ENCODE data around the gene TMCC3. TPM values are rescaled to one million over a fixed set of nuclear protein-coding genes. Genes with fewer than 3 reads are reported as not detected.
"Not testable (repeated sequence)": the region's sequence is repeated elsewhere in the genome, so short reads cannot be mapped to it uniquely, and the experiment has no call there.

TMCC3 gene
- total and polyA plus RNA-seq, 9 of the 15 experiments (the other 6 are each of a cell fraction or from before 2014, with no cell fraction given), result not detected

DNA sequence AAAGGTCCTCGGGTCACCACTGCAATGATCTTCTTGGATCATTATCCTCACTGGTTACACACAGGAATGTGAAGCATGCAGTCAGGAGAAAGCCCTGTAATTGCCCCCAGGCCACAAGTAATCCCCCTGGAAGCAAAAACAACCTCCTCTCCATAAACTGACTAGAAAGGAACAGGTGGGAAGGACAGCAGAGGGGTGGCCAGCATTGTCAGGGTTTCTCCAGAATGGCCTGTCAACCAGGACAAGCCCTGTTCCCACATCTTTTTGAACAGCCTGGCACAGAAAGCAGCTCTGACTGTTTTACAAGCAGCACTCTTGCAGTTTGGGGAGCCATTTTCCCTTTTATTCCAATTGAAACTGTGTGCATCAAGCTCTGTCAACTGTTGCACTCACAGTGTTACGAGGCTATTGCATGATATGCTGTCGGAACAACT, 36.1 kb downstream of the TMCC3 start (continued):
- TF ChIP-seq MTA1 (IDR thresholded peaks at IDR 0.05; ENCODE audit: borderline replicate concordance), result no peak
- TF ChIP-seq CXXC5 (CRISPR knock-in tag; IDR thresholded peaks at IDR 0.05), result no peak
- TF ChIP-seq PHB2 (IDR thresholded peaks at IDR 0.05; ENCODE audit: low read depth), result no peak
- no peak for TF ChIP-seq KLF6 (CRISPR knock-in tag; IDR thresholded peaks at IDR 0.05; ENCODE audit: borderline replicate concordance)
- TF ChIP-seq ZFP36 (IDR thresholded peaks at IDR 0.05; ENCODE audit: low read depth, low read length, partially characterized antibody), result no peak
- no peak for TF ChIP-seq ZNF583 (CRISPR knock-in tag; IDR thresholded peaks at IDR 0.05)

DNA sequence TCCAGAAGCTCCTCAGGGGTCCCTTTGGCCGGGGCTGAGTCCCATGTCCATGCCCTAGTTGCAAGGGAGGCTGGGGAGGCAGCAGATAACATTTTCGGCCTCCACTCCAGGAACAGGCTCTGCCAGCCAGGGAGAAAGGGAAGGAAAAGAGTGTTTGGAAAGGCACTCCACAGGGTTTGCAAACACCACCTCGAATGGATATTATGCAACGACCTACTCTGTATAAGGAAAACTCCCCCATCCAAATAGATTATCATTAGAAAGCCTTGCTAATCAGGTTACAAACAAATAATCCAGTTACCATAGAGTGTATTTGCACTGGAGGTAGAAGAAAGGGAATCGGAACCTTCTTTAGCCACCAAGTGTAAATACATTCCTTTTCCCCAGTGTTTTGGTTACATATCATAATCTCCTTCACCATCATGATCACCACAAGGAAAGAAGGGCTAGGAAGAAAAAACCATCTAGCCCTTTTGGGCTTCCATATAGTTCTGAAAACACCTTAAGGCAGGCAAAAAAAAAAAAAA, 40.4 kb downstream of the TMCC3 start:
- in situ Hi-C loops (cut with MboI), result no loop called here
- Histone ChIP-seq H3K9me1 (ENCODE audit: control insufficient read depth, insufficient read depth, low read length) (no peaks in the 10 kb centered on the region), H3K4me1 (replicated peaks in 1 of 2; ENCODE audit: control insufficient read depth in 2 of 2, insufficient read depth in 2 of 2, low read length in 2 of 2) (no peaks in the 10 kb centered on the region), H3K4me2 (ENCODE audit: insufficient read depth, low read length) (no peak overlapping the region), H3K4me3 (no peak overlapping the region), H3K27ac (ENCODE audit: extremely low read depth, low read depth, low read length) (no peak overlapping the region), H3K9me3 (replicated peaks; ENCODE audit: control insufficient read depth, insufficient read depth, low read depth, low read length) (no peaks in the 10 kb centered on the region), H3K79me2 (ENCODE audit: control insufficient read depth, insufficient read depth, low read length) (no peaks in the 10 kb centered on the region), H4K20me1 (replicated peaks; ENCODE audit: control insufficient read depth, insufficient read depth, low read length) (no peaks in the 10 kb centered on the region), H3K27me3 (ENCODE audit: control insufficient read depth in 2 of 2, insufficient read depth in 2 of 2, low read length in 2 of 2) (0 out of 5 replicates have a peak, but pooled peaks cover 0 to 2% of the 10 kb centered on the region in 2 experiments), H3K36me3 (ENCODE audit: control insufficient read depth, insufficient read depth, low read length) (no peaks in the 10 kb centered on the region), H3K9ac (ENCODE audit: insufficient read depth in 1 of 2, low read depth in 2 of 2, low read length in 2 of 2) (no peak overlapping the region), H2AFZ (ENCODE audit: low read depth, low read length) (no peak overlapping the region)
- intact Hi-C loops (cut with micrococcal nuclease), result no loop called here
- CTCF ChIA-PET (ENCODE audit: low intra/inter-chr PET ratio), result no interaction called here
- no peak for DNase-seq (ENCODE audit: extremely low read depth in 1 of 4, low spot score in 3 of 4)
- no peak for TF ChIP-seq MEF2A (IDR thresholded peaks at IDR 0.05; ENCODE audit: control insufficient read depth, low read depth, low read length)
- TF ChIP-seq PHF21A (IDR thresholded peaks at IDR 0.05; ENCODE audit: borderline replicate concordance, low read depth), result no peak
- no peak for TF ChIP-seq ZFP1 (CRISPR knock-in tag; IDR thresholded peaks at IDR 0.05)
- no peak for TF ChIP-seq NR1H2 (CRISPR knock-in tag; IDR thresholded peaks at IDR 0.05)
- TF ChIP-seq ARID2 (IDR thresholded peaks at IDR 0.05), result no peak
- TF ChIP-seq, protein P1, sequence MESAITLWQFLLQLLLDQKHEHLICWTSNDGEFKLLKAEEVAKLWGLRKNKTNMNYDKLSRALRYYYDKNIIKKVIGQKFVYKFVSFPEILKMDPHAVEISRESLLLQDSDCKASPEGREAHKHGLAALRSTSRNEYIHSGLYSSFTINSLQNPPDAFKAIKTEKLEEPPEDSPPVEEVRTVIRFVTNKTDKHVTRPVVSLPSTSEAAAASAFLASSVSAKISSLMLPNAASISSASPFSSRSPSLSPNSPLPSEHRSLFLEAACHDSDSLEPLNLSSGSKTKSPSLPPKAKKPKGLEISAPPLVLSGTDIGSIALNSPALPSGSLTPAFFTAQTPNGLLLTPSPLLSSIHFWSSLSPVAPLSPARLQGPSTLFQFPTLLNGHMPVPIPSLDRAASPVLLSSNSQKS (CRISPR knock-in tag; IDR thresholded peaks at IDR 0.05), result no peak
- no peak for TF ChIP-seq HDGF (IDR thresholded peaks at IDR 0.05)
- no peak for TF ChIP-seq NEUROD1 (IDR thresholded peaks at IDR 0.05; ENCODE audit: borderline replicate concordance, low read depth, low read length, partially characterized antibody)
- no peak for TF ChIP-seq ZBTB8A (IDR thresholded peaks at IDR 0.05; ENCODE audit: partially characterized antibody)
- no peak for TF ChIP-seq RBFOX2 (IDR thresholded peaks at IDR 0.05; ENCODE audit: low read depth, low read length)
- no peak for TF ChIP-seq MTF1 (CRISPR knock-in tag; IDR thresholded peaks at IDR 0.05; ENCODE audit: borderline replicate concordance)
- POLR2A ChIA-PET, result no interaction called here
- 0% methylated on average over 5 of the region's 5 CpGs for WGBS (ENCODE audit: insufficient coverage, low coverage, missing lambda C conversion rate)
- no peak for FAIRE-seq
- no peak for ATAC-seq
- BruUV-seq (replicated peaks), result no TSS peak

DNA sequence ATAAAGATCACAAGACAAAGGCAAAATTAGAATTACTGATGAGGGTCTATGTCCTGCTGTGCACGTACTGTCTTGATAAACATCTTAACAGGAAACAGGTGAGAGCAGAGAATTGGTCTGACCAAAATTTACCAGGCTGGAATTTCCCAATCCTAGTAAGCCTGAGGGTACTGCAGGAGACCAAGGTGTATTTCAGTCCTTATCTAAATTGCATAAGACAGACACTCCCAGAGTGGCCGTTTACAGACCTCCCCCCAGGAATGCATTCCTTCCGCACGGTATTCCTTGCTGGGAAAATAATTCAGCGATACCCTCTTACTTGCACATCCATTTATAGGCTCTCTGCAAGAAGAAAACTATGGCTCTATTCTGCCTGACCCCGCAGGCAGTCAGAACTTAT, 43.5 kb downstream of the TMCC3 start:
- H2AFZ ChIP-seq (ENCODE audit: low read depth, low read length); H3K27me3 ChIP-seq (ENCODE audit: control insufficient read depth in 2 of 2, insufficient read depth in 2 of 2, low read length in 2 of 2); H3K9me1 ChIP-seq (ENCODE audit: control insufficient read depth, insufficient read depth, low read length); BruUV-seq (replicated peaks); H3K9me3 ChIP-seq (replicated peaks; ENCODE audit: control insufficient read depth, insufficient read depth, low read depth, low read length); H4K20me1 ChIP-seq (replicated peaks; ENCODE audit: control insufficient read depth, insufficient read depth, low read length); CTCF ChIA-PET (ENCODE audit: low intra/inter-chr PET ratio); ATAC-seq; in situ Hi-C loops (cut with MboI); H3K27ac ChIP-seq (ENCODE audit: extremely low read depth, low read depth, low read length); FAIRE-seq; H3K79me2 ChIP-seq (ENCODE audit: control insufficient read depth, insufficient read depth, low read length); H3K4me1 ChIP-seq (replicated peaks in 1 of 2; ENCODE audit: control insufficient read depth in 2 of 2, insufficient read depth in 2 of 2, low read length in 2 of 2); H3K4me2 ChIP-seq (ENCODE audit: insufficient read depth, low read length); H3K9ac ChIP-seq (ENCODE audit: insufficient read depth in 1 of 2, low read depth in 2 of 2, low read length in 2 of 2); intact Hi-C loops (cut with micrococcal nuclease); POLR2A ChIA-PET; H3K4me3 ChIP-seq; H3K36me3 ChIP-seq (ENCODE audit: control insufficient read depth, insufficient read depth, low read length); DNase-seq (ENCODE audit: extremely low read depth in 1 of 4, low spot score in 3 of 4): not testable (repeated sequence)
- 2% methylated on average over 5 of the region's 6 CpGs for WGBS (ENCODE audit: insufficient coverage, low coverage, missing lambda C conversion rate)

All from K562 (cell line).